Stimulated activated effector memory CD8-positive, alpha-beta T cell treated with anti-CD3 and anti-CD28 coated beads, Interleukin-12 subunit alpha, Interleukin-12 subunit beta, amount 100 ng/mL, for 72 hours (primary cell): Measurements from ENCODE around the gene ALG12.

Experiments
- ATAC-seq: fragments of 150-1000 bp; cut with Tn5 transposase; 2 replicates; pipeline ENCODE4 v1.10.0; 2021
- DNase-seq, 2 donors: peaks; one replicate each; pipeline ENCODE4 v3.0.0; 2021 to 2022; ENCODE audit warnings: low spot score in 2 of 2
- H3K27ac Mint-ChIP-seq: one replicate; pipeline ENCODE4 v1.8.0; 2022; ENCODE audit warnings: mild to moderate bottlenecking, mixed read lengths
- H3K36me3 Mint-ChIP-seq: one replicate; pipeline ENCODE4 v1.8.0; 2022; ENCODE audit warnings: mild to moderate bottlenecking, mixed read lengths
- H3K4me1 Mint-ChIP-seq: one replicate; pipeline ENCODE4 v1.8.0; 2022; ENCODE audit warnings: mixed read lengths
- H3K4me3 Mint-ChIP-seq: one replicate; pipeline ENCODE4 v1.8.0; 2022; ENCODE audit warnings: mild to moderate bottlenecking, mixed read lengths
- H3K9me3 Mint-ChIP-seq: one replicate; pipeline ENCODE4 v1.8.0; 2022; ENCODE audit warnings: mixed read lengths

Gene ALG12

GRCh38 chr22:49929994-49930575, 11.8 kb upstream of the ALG12 start:
- H3K4me3 Mint-ChIP-seq, result peak overlapping the region; percentile 38
- H3K4me1 Mint-ChIP-seq, result peaks cover 49% of the 10 kb centered on the region
- ATAC-seq (no peak), DNase-seq (peak in 1 of 2 donors; percentile 61)
- H3K9me3 Mint-ChIP-seq, result no peaks in the 10 kb centered on the region
- no peak overlapping the region for H3K27ac Mint-ChIP-seq
- H3K36me3 Mint-ChIP-seq, result peaks cover 18% of the 10 kb centered on the region

- peaks cover 52% of the 10 kb centered on the region for H3K4me1 Mint-ChIP-seq
- no peaks in the 10 kb centered on the region for H3K9me3 Mint-ChIP-seq
- ATAC-seq (peak; percentile 80), DNase-seq (peak; percentile 90 to 96)
- no peak overlapping the region for H3K27ac Mint-ChIP-seq
- peak overlapping the region; percentile 38 for H3K4me3 Mint-ChIP-seq
- peaks cover 24% of the 10 kb centered on the region for H3K36me3 Mint-ChIP-seq
Measured at GRCh38 chr22:49929211-49929979, 11.2 kb upstream of the ALG12 start.

GRCh38 chr22:49928555-49929210, 10.4 kb upstream of the ALG12 start:
- no peak for ATAC-seq
- H3K9me3 Mint-ChIP-seq, result no peaks in the 10 kb centered on the region
- H3K4me1 Mint-ChIP-seq, result peaks cover 47% of the 10 kb centered on the region
- peak overlapping the region; percentile 28 for H3K4me3 Mint-ChIP-seq
- no peak overlapping the region for H3K27ac Mint-ChIP-seq
- peaks cover 24% of the 10 kb centered on the region for H3K36me3 Mint-ChIP-seq
- no peak for DNase-seq

- Mint-ChIP-seq H3K9me3 (no peaks in the 10 kb centered on the region), H3K4me1 (peaks cover 44% of the 10 kb centered on the region), H3K4me3 (peak overlapping the region; percentile 28), H3K27ac (no peak overlapping the region), H3K36me3 (peaks cover 24% of the 10 kb centered on the region)
- no peak for DNase-seq
- ATAC-seq, result no peak
Measured at GRCh38 chr22:49928185-49928495, 9.9 kb upstream of the ALG12 start.

GRCh38 chr22:49927483-49928184, 9.4 kb upstream of the ALG12 start:
- ATAC-seq (no peak), DNase-seq (no peak)
- Mint-ChIP-seq H3K27ac (peak overlapping the region; percentile 95), H3K4me3 (peak overlapping the region; percentile 30), H3K4me1 (peaks cover 40% of the 10 kb centered on the region), H3K36me3 (peaks cover 24% of the 10 kb centered on the region), H3K9me3 (no peaks in the 10 kb centered on the region)

GRCh38 chr22:49926916-49927315, 8.7 kb upstream of the ALG12 start:
- no peak for ATAC-seq
- DNase-seq, result no peak
- peaks cover 24% of the 10 kb centered on the region for H3K36me3 Mint-ChIP-seq
- H3K4me3 Mint-ChIP-seq, result peak overlapping the region; percentile 30
- H3K4me1 Mint-ChIP-seq, result peaks cover 46% of the 10 kb centered on the region
- H3K27ac Mint-ChIP-seq, result peak overlapping the region; percentile 95
- H3K9me3 Mint-ChIP-seq, result no peaks in the 10 kb centered on the region

- ATAC-seq (peak; percentile 69), DNase-seq (peak in 1 of 2 donors; percentile 77)
- Mint-ChIP-seq H3K4me3 (peak overlapping the region; percentile 75), H3K27ac (peak overlapping the region; percentile 95), H3K9me3 (no peaks in the 10 kb centered on the region), H3K36me3 (peaks cover 28% of the 10 kb centered on the region), H3K4me1 (peaks cover 39% of the 10 kb centered on the region)
Measured at GRCh38 chr22:49925525-49926128, 7.4 kb upstream of the ALG12 start.

- Mint-ChIP-seq H3K4me3 (peak overlapping the region; percentile 75), H3K9me3 (no peaks in the 10 kb centered on the region), H3K36me3 (peaks cover 40% of the 10 kb centered on the region), H3K27ac (no peak overlapping the region), H3K4me1 (peaks cover 44% of the 10 kb centered on the region)
- ATAC-seq, result no peak
- no peak for DNase-seq
Measured at GRCh38 chr22:49924113-49924833, 6.0 kb upstream of the ALG12 start.

- Mint-ChIP-seq H3K36me3 (peaks cover 40% of the 10 kb centered on the region), H3K4me1 (peaks cover 46% of the 10 kb centered on the region), H3K27ac (no peak overlapping the region), H3K4me3 (no peak overlapping the region), H3K9me3 (no peaks in the 10 kb centered on the region)
- DNase-seq, result no peak
- no peak for ATAC-seq
Measured at GRCh38 chr22:49923445-49923844, 5.2 kb upstream of the ALG12 start.

GRCh38 chr22:49922926-49923325, 4.7 kb upstream of the ALG12 start:
- ATAC-seq (no peak), DNase-seq (no peak)
- Mint-ChIP-seq H3K9me3 (no peaks in the 10 kb centered on the region), H3K36me3 (peaks cover 40% of the 10 kb centered on the region), H3K4me1 (peaks cover 46% of the 10 kb centered on the region), H3K4me3 (no peak overlapping the region), H3K27ac (no peak overlapping the region)

- Mint-ChIP-seq H3K36me3 (peaks cover 40% of the 10 kb centered on the region), H3K27ac (no peak overlapping the region), H3K4me1 (peaks cover 45% of the 10 kb centered on the region), H3K4me3 (no peak overlapping the region), H3K9me3 (no peaks in the 10 kb centered on the region)
- DNase-seq, result no peak
- no peak for ATAC-seq
Measured at GRCh38 chr22:49922484-49922883, 4.2 kb upstream of the ALG12 start.

- Mint-ChIP-seq H3K4me1 (peaks cover 45% of the 10 kb centered on the region), H3K27ac (no peak overlapping the region), H3K9me3 (no peaks in the 10 kb centered on the region), H3K4me3 (no peak overlapping the region), H3K36me3 (peaks cover 34% of the 10 kb centered on the region)
- no peak for ATAC-seq
- DNase-seq, result no peak
Measured at GRCh38 chr22:49921508-49922278, 3.5 kb upstream of the ALG12 start.

GRCh38 chr22:49920859-49921258, 2.6 kb upstream of the ALG12 start:
- H3K4me1 Mint-ChIP-seq, result peaks cover 43% of the 10 kb centered on the region
- DNase-seq (no peak), ATAC-seq (no peak)
- peak overlapping the region; percentile 54 for H3K27ac Mint-ChIP-seq
- H3K9me3 Mint-ChIP-seq, result no peaks in the 10 kb centered on the region
- peaks cover 30% of the 10 kb centered on the region for H3K36me3 Mint-ChIP-seq
- H3K4me3 Mint-ChIP-seq, result no peak overlapping the region
